Mesenteric fat pad (tissue), 1 donor: ENCODE results near the gene ENTPD8. TPM values are rescaled to one million over a fixed set of nuclear protein-coding genes. Genes with fewer than 3 reads are reported as not detected.
"Not testable (repeated sequence)": the region's sequence is repeated elsewhere in the genome, so short reads cannot be mapped to it uniquely, and the experiment has no call there.

ENCODE experiments used
- DNase-seq: peaks from one replicate; pipeline ENCODE4 v3.0.0-alpha.2; 2020; ENCODE audit warnings: low spot score
- total RNA-seq: library from RNA; stranded (reverse); fragmentation: NEBNext Ultra II Directional; extraction: Animal tissue kit (Norgen Biotek cat#: 25700); gene quantifications from one replicate; pipeline ENCODE4 v1.2.1, GENCODE V29; 2021
- donor health status: DM: yes; HTN: yes; CAD: no.

ENTPD8 gene
- total RNA-seq, 1 donor from 2014 or later, result not detected

- no peak for DNase-seq
Measured at GRCh38 chr9:137416006-137416562, 25.1 kb downstream of the ENTPD8 start.

GRCh38 chr9:137415451-137415850 is 25.7 kb downstream of the ENTPD8 start:
- no peak for DNase-seq

GRCh38 chr9:137412431-137412830 is 28.7 kb downstream of the ENTPD8 start:
- DNase-seq, result no peak

- no peak for DNase-seq
Measured at GRCh38 chr9:137411645-137412380, 29.3 kb downstream of the ENTPD8 start.

GRCh38 chr9:137411260-137411644 is 29.9 kb downstream of the ENTPD8 start:
- no peak for DNase-seq

- DNase-seq, result no peak
Measured at GRCh38 chr9:137410891-137411249, 30.3 kb downstream of the ENTPD8 start.

GRCh38 chr9:137410236-137410890 is 30.8 kb downstream of the ENTPD8 start:
- not testable (repeated sequence) for DNase-seq

GRCh38 chr9:137409515-137409914 is 31.6 kb downstream of the ENTPD8 start:
- DNase-seq, result no peak

GRCh38 chr9:137408651-137409405 is 32.3 kb downstream of the ENTPD8 start:
- DNase-seq, result no peak

GRCh38 chr9:137407590-137408300 is 33.4 kb downstream of the ENTPD8 start:
- DNase-seq, result no peak

GRCh38 chr9:137406876-137407589 is 34.1 kb downstream of the ENTPD8 start:
- no peak for DNase-seq

GRCh38 chr9:137406085-137406760 is 34.9 kb downstream of the ENTPD8 start:
- DNase-seq, result no peak

GRCh38 chr9:137405677-137406081 is 35.5 kb downstream of the ENTPD8 start:
- DNase-seq, result no peak

- DNase-seq, result no peak
Measured at GRCh38 chr9:137404961-137405567, 36.1 kb downstream of the ENTPD8 start.

- no peak for DNase-seq
Measured at GRCh38 chr9:137403269-137403668, 37.9 kb downstream of the ENTPD8 start.

- no peak for DNase-seq
Measured at GRCh38 chr9:137402746-137403145, 38.4 kb downstream of the ENTPD8 start.

- no peak for DNase-seq
Measured at GRCh38 chr9:137398561-137399468, 42.3 kb downstream of the ENTPD8 start.

- DNase-seq, result no peak
Measured at GRCh38 chr9:137397675-137398423, 43.3 kb downstream of the ENTPD8 start.
